Measurements from ENCODE around the gene NTM.

- TF ChIP-seq ZNF704 (tag by site-specific recombination; IDR thresholded peaks at IDR 0.05) (no peak), GFI1B (tag by site-specific recombination; IDR thresholded peaks at IDR 0.05) (no peak), REPIN1 (tag by site-specific recombination; IDR thresholded peaks at IDR 0.05; ENCODE audit: low read depth) (no peak), PBX3 (CRISPR knock-in tag; IDR thresholded peaks at IDR 0.05) (no peak), INSM2 (tag by site-specific recombination; IDR thresholded peaks at IDR 0.05) (no peak), ZBTB11 (tag by site-specific recombination; conservative IDR thresholded peaks at IDR 0.05; ENCODE audit: low read depth) (no peak), CTCF (tag by site-specific recombination; IDR thresholded peaks at IDR 0.05) (no peak), ZBTB7A (tag by site-specific recombination; IDR thresholded peaks at IDR 0.05; ENCODE audit: low read depth) (no peak), TCF7L2 (IDR thresholded peaks at IDR 0.05; ENCODE audit: borderline replicate concordance, low read depth, low read length) (no peak)
These were observed 681.9 kb downstream of the NTM start for GRCh38 chr11:132052342-132052741.

Data from HEK293 (cell line).